Measurements from ENCODE around the gene MAP3K13.
"Not testable (repeated sequence)": the region's sequence is repeated elsewhere in the genome, so short reads cannot be mapped to it uniquely, and the experiment has no call there.

MAP3K13 gene

DNA sequence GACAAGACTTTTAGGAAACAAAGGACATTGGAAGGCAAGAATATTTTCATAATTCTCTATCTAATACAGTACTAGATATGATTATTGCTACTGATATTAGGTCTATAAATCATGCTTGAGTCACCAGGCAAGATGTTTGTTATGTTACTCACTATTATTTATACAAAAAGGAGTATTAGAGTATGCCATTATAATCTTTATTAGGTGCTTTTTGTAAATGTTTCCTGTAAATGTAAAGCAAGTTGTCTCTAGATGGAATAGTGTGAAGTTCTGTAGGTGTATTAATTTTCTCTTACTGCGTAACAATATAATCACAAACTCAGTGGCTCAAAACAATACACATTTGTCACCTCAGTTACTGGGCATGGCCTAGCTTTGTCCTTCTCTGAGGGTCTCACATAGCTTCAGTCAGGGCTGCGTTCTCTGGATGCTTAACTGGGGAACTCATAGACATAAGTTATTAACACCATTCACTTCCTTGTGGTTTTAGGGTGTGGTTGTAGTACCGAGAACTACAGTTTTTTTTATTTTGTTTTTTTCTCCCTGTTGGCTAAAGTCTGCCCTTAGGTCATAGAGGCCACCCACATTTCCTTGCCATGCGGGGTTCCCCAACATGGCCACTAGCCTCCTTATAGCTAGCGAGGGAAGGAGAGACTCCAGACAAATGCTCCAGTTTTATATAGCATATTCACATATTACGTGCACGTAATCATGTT lies 20.3 kb upstream of the MAP3K13 start:
- FAIRE-seq: no peak

DNA sequence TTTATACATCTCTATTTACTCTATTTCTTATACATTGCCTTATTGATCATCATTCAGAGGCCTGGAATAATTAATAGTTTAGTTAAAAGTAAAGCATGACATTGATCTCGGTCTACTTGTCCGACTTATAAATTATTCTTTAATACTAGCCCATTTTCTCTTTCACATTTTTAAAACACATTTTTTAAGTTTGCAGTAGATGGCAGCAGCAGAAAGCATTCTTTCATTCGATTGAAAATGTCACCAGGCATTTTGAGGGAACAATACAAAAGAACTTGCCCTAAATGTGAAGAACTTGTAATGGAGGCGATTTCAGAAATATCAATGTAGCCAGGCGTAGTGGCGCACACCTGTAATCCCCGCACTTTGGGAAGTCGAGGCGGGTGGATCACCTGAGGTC lies 15.5 kb upstream of the MAP3K13 start:
- no peak for FAIRE-seq

DNA sequence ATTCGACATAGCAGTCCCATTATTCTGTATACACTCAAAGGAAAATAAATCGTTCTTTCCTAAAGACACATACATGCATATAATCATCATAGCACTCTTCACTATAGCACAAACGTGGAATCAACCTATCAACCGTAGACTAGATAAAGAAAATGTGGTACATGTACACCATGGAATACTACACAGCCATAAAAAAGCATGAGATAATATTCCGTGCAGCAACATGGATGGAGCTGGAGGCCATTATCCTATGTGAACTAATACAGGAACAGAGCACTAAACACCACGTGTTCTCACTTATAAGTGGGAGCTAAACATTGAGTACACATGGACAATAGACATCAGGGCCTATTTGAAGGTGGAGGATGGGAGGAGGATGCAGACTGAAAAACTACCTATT lies 12.1 kb upstream of the MAP3K13 start:
- FAIRE-seq: no peak

- no peak for FAIRE-seq
These were observed 11.5 kb upstream of the MAP3K13 start for GRCh38 chr3:185351396-185351795.

GRCh38 chr3:185353225-185353624 lies 9.7 kb upstream of the MAP3K13 start:
- no peak for FAIRE-seq

GRCh38 chr3:185353823-185354614 lies 8.9 kb upstream of the MAP3K13 start:
- FAIRE-seq: no peak

- FAIRE-seq: no peak
These were observed 6.4 kb upstream of the MAP3K13 start for GRCh38 chr3:185356499-185356898.

- no peak for FAIRE-seq
These were observed 1.0 kb upstream of the MAP3K13 start for GRCh38 chr3:185361920-185362319.

DNA sequence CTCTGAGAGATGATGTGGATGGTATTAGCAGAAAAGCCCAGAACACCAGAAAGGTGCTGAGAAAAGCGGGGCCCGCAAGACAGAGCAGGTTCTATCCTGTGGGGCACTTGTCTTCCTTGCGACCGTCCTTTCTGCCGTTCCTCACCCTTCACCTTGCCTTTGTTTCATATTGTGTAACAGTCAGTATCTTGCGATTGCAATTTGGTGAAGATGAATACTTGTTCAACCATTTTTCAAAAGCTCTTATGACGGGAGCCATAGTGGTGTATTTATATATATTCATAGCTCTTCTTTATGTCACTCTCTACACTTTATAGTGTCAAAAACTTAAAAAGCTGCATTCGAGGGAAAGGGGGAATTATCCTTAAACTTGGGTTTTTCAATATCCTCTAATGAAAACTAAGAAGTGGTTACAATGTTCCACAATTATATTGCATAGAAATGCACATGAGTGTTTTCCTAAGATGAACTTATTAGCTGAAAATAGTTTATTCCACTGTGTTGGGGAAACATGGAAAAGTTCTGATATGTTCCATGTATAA lies 797 bp downstream of the MAP3K13 start:
- FAIRE-seq: no peak

GRCh38 chr3:185365291-185366073 lies 2.5 kb downstream of the MAP3K13 start:
- no peak for FAIRE-seq

- FAIRE-seq: no peak
These were observed 3.1 kb downstream of the MAP3K13 start for GRCh38 chr3:185366074-185366335.

GRCh38 chr3:185366913-185367312 lies 4.0 kb downstream of the MAP3K13 start:
- no peak for FAIRE-seq

- not testable (repeated sequence) for FAIRE-seq
These were observed 7.4 kb downstream of the MAP3K13 start for GRCh38 chr3:185370349-185370748.

DNA sequence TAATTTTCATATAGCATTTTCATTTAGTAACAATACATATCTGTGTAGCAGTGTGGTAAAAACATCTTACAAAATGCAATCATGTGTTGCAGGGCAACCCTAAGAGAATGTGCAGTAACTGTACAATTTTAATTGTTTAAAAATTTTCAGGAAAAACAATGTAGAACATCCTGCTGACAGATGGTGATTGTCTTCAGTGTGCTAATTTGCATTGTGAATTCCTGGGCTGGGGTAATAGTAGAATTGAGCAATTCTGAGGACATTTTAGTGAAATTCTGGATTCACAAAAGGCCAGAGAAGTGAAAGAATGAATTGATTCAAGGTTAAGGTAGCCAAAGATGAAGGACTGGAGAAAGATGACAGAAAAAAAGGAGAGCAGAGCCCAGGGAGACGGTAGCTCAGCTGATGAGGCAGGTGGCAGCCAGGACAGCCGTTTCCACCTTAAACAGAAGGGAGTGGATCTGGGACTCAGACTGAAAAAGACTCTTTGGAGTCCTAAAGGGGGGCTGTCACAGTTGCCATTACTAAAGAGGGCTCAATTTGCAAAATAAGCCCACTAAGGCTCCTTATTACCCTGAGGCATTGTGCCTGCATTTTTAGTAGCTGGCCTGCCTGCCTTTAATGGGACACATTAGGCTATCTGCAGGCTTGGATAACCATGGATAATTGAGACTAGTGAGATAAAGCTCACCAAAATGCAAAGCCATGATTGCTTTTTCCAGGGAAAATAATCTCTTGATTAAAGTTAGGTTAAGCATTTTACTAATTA lies 8.6 kb downstream of the MAP3K13 start:
- no peak for FAIRE-seq

GRCh38 chr3:185381320-185382058 lies 18.6 kb downstream of the MAP3K13 start:
- FAIRE-seq: no peak

GRCh38 chr3:185382154-185382553 lies 19.2 kb downstream of the MAP3K13 start:
- FAIRE-seq: no peak

- FAIRE-seq: not testable (repeated sequence)
These were observed 23.6 kb downstream of the MAP3K13 start for GRCh38 chr3:185386515-185386914.

GRCh38 chr3:185387646-185388045 lies 24.7 kb downstream of the MAP3K13 start:
- FAIRE-seq: no peak

DNA sequence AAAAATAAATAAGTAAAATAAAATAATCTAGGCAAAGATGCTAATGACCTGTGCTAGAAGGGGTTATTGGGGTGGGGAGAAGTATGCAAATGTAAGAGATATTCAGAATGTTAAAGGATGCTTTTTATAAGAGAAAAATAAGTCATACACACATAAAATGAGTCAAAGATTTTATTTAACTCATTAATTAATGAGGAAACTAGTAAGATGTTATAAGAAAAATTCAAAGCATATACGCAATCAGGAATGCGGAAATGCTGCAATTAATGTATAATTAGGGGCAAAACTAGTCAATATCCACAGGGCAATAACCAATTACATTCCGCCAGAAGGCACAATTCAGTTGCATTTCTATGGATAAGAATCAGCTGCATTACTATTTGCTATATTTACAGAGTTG lies 30.1 kb downstream of the MAP3K13 start:
- no peak for FAIRE-seq

GRCh38 chr3:185397676-185398075 lies 34.7 kb downstream of the MAP3K13 start:
- FAIRE-seq: no peak

- no peak for FAIRE-seq
These were observed 37.1 kb downstream of the MAP3K13 start for GRCh38 chr3:185399737-185400667.
